Measurements from ENCODE around the gene GPR65.

Gene GPR65

DNA sequence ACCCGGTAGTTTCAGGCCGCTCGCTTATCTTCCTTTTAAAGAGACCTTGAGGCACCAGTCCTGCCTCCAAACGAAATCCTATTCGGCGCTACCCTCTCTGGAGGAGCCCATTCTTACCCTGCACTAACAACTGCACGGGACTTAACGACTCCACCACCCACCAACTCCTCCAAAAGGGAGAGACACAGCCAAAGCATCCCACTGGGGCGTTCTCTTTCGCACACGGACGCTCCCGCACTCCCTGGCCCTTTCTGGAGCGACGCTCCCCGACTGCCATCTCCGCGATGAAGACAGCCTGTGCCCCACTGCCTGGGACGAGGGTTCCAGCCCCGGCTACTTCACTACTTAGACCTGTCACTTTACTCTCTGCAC is 12.6 kb upstream of the GPR65 start:
- H3K4me1 ChIP-seq (ENCODE audit: control insufficient read depth, insufficient read depth, low read length): peaks cover 10% of the 10 kb centered on the region
- H3K9me3 ChIP-seq (replicated peaks; ENCODE audit: low read length): no peaks in the 10 kb centered on the region
- peak overlapping the region; percentile 78 for H3K9ac ChIP-seq (ENCODE audit: low read depth, low read length)
- H3K4me2 ChIP-seq (ENCODE audit: low read length): peak overlapping the region; percentile 86
- no peaks in the 10 kb centered on the region for H3K27me3 ChIP-seq (ENCODE audit: control insufficient read depth, insufficient read depth, low read length)
- peak overlapping the region; percentile 81 for H3K4me3 ChIP-seq (ENCODE audit: low read length)
- H3K36me3 ChIP-seq (ENCODE audit: insufficient read depth, low read length): no peaks in the 10 kb centered on the region

GRCh38 chr14:87992718-87993628 is 12.0 kb upstream of the GPR65 start, which contains the start of gene GALC:
Gene GALC, minus strand, starts transcription at chr14:87993182. Its CDS starts 18 bp downstream, at chr14:87993164.
- Histone ChIP-seq H3K9me3 (replicated peaks; ENCODE audit: low read length) (no peaks in the 10 kb centered on the region), H3K9ac (ENCODE audit: low read depth, low read length) (peak within 1 kb of the TSS; percentile 78), H3K36me3 (ENCODE audit: insufficient read depth, low read length) (no peaks in the 10 kb centered on the region), H3K27me3 (ENCODE audit: control insufficient read depth, insufficient read depth, low read length) (no peaks in the 10 kb centered on the region), H3K4me1 (ENCODE audit: control insufficient read depth, insufficient read depth, low read length) (peaks cover 10% of the 10 kb centered on the region), H3K4me3 (ENCODE audit: low read length) (peak within 1 kb of the TSS; percentile 81), H3K4me2 (ENCODE audit: low read length) (peak within 1 kb of the TSS; percentile 86)

DNA sequence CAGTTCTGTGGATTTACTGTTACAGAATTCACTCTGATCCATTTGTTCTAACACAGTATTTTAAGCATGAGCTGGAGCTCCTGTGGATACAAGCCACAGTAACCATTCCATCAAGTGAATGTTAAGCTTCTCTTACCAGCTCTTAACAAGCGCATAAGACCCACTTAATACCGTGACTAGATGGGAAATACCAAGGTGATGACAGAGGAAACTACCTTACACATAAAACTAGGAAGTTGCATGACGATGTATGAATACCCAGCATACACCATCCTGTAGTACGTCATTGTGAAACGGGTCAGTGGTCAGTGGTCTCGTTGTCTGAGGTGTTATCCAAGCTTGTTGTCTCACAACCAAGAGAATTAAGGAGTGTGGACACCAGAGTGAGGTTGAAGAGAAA is 10.0 kb upstream of the GPR65 start:
- Histone ChIP-seq H3K4me3 (ENCODE audit: low read length) (no peak overlapping the region), H3K36me3 (ENCODE audit: insufficient read depth, low read length) (no peaks in the 10 kb centered on the region), H3K27me3 (ENCODE audit: control insufficient read depth, insufficient read depth, low read length) (peaks cover 5% of the 10 kb centered on the region), H3K4me1 (ENCODE audit: control insufficient read depth, insufficient read depth, low read length) (peaks cover 10% of the 10 kb centered on the region), H3K9ac (ENCODE audit: low read depth, low read length) (no peak overlapping the region), H3K9me3 (replicated peaks; ENCODE audit: low read length) (no peaks in the 10 kb centered on the region), H3K4me2 (ENCODE audit: low read length) (no peak overlapping the region)

GRCh38 chr14:87995500-87996290 is 9.2 kb upstream of the GPR65 start:
- no peaks in the 10 kb centered on the region for H3K9me3 ChIP-seq (replicated peaks; ENCODE audit: low read length)
- no peak overlapping the region for H3K4me3 ChIP-seq (ENCODE audit: low read length)
- peaks cover 5% of the 10 kb centered on the region for H3K27me3 ChIP-seq (ENCODE audit: control insufficient read depth, insufficient read depth, low read length)
- no peak overlapping the region for H3K4me2 ChIP-seq (ENCODE audit: low read length)
- H3K36me3 ChIP-seq (ENCODE audit: insufficient read depth, low read length): no peaks in the 10 kb centered on the region
- H3K9ac ChIP-seq (ENCODE audit: low read depth, low read length): no peak overlapping the region
- peaks cover 10% of the 10 kb centered on the region for H3K4me1 ChIP-seq (ENCODE audit: control insufficient read depth, insufficient read depth, low read length)

DNA sequence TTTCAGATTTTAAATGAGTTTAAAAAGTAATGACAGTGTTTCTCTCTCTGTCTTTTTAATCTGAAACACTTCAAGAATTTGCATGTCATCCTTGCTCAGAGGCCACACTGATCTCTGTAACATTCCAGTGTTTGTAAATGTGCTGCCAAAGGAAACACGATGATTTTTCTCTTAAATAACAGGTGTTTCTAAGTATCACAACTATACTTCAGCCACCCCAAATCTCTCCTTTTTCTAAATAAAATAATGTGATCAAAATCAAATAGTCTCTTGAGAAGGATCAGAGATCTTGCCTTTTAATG is 8.7 kb upstream of the GPR65 start:
- Histone ChIP-seq H3K4me3 (ENCODE audit: low read length) (no peak overlapping the region), H3K27me3 (ENCODE audit: control insufficient read depth, insufficient read depth, low read length) (peaks cover 5% of the 10 kb centered on the region), H3K9ac (ENCODE audit: low read depth, low read length) (no peak overlapping the region), H3K9me3 (replicated peaks; ENCODE audit: low read length) (no peaks in the 10 kb centered on the region), H3K4me2 (ENCODE audit: low read length) (no peak overlapping the region), H3K4me1 (ENCODE audit: control insufficient read depth, insufficient read depth, low read length) (peaks cover 10% of the 10 kb centered on the region), H3K36me3 (ENCODE audit: insufficient read depth, low read length) (no peaks in the 10 kb centered on the region)

DNA sequence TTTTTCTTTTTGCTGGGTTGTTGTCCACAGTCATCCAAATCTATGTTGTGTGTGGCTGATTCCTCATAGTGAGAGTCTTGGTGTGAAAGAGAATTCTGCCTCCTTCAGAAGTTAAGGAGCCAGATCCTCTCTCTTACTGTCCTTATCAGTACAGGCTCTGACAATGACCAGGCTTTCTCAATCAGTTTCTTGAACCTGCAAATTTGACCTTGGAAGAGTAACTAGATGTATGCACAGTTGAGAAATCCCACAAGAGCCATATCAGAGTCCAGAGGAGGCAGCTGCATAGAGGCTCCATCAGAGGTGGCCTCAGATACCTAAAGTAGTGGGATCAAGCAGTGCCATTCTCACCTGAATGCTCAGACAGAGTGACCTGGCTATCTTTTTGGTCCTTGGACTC is 6.5 kb upstream of the GPR65 start:
- Histone ChIP-seq H3K27me3 (ENCODE audit: control insufficient read depth, insufficient read depth, low read length) (peaks cover 5% of the 10 kb centered on the region), H3K4me1 (ENCODE audit: control insufficient read depth, insufficient read depth, low read length) (peaks cover 6% of the 10 kb centered on the region), H3K36me3 (ENCODE audit: insufficient read depth, low read length) (no peaks in the 10 kb centered on the region), H3K4me3 (ENCODE audit: low read length) (no peak overlapping the region), H3K9me3 (replicated peaks; ENCODE audit: low read length) (no peaks in the 10 kb centered on the region), H3K9ac (ENCODE audit: low read depth, low read length) (no peak overlapping the region), H3K4me2 (ENCODE audit: low read length) (no peak overlapping the region)

GRCh38 chr14:87999277-87999676 is 5.7 kb upstream of the GPR65 start:
- no peak overlapping the region for H3K9ac ChIP-seq (ENCODE audit: low read depth, low read length)
- peaks cover 2% of the 10 kb centered on the region for H3K4me1 ChIP-seq (ENCODE audit: control insufficient read depth, insufficient read depth, low read length)
- H3K4me3 ChIP-seq (ENCODE audit: low read length): no peak overlapping the region
- H3K4me2 ChIP-seq (ENCODE audit: low read length): no peak overlapping the region
- no peaks in the 10 kb centered on the region for H3K36me3 ChIP-seq (ENCODE audit: insufficient read depth, low read length)
- no peaks in the 10 kb centered on the region for H3K9me3 ChIP-seq (replicated peaks; ENCODE audit: low read length)
- H3K27me3 ChIP-seq (ENCODE audit: control insufficient read depth, insufficient read depth, low read length): peaks cover 5% of the 10 kb centered on the region

- Histone ChIP-seq H3K27me3 (ENCODE audit: control insufficient read depth, insufficient read depth, low read length) (peaks cover 5% of the 10 kb centered on the region), H3K9ac (ENCODE audit: low read depth, low read length) (no peak overlapping the region), H3K36me3 (ENCODE audit: insufficient read depth, low read length) (no peaks in the 10 kb centered on the region), H3K4me1 (ENCODE audit: control insufficient read depth, insufficient read depth, low read length) (no peaks in the 10 kb centered on the region), H3K4me2 (ENCODE audit: low read length) (no peak overlapping the region), H3K4me3 (ENCODE audit: low read length) (no peak overlapping the region), H3K9me3 (replicated peaks; ENCODE audit: low read length) (no peaks in the 10 kb centered on the region)
These were observed 2.4 kb upstream of the GPR65 start for GRCh38 chr14:88002421-88003075.

GRCh38 chr14:88003425-88003824 is 1.5 kb upstream of the GPR65 start:
- Histone ChIP-seq H3K9me3 (replicated peaks; ENCODE audit: low read length) (no peaks in the 10 kb centered on the region), H3K4me1 (ENCODE audit: control insufficient read depth, insufficient read depth, low read length) (no peaks in the 10 kb centered on the region), H3K9ac (ENCODE audit: low read depth, low read length) (no peak overlapping the region), H3K4me2 (ENCODE audit: low read length) (no peak overlapping the region), H3K4me3 (ENCODE audit: low read length) (no peak overlapping the region), H3K27me3 (ENCODE audit: control insufficient read depth, insufficient read depth, low read length) (peaks cover 5% of the 10 kb centered on the region), H3K36me3 (ENCODE audit: insufficient read depth, low read length) (no peaks in the 10 kb centered on the region)

- Histone ChIP-seq H3K4me2 (ENCODE audit: low read length) (no peak overlapping the region), H3K27me3 (ENCODE audit: control insufficient read depth, insufficient read depth, low read length) (no peaks in the 10 kb centered on the region), H3K9me3 (replicated peaks; ENCODE audit: low read length) (no peaks in the 10 kb centered on the region), H3K36me3 (ENCODE audit: insufficient read depth, low read length) (no peaks in the 10 kb centered on the region), H3K9ac (ENCODE audit: low read depth, low read length) (no peak overlapping the region), H3K4me1 (ENCODE audit: control insufficient read depth, insufficient read depth, low read length) (no peaks in the 10 kb centered on the region), H3K4me3 (ENCODE audit: low read length) (no peak overlapping the region)
These were observed 364 bp upstream of the GPR65 start for GRCh38 chr14:88004506-88005036.

All from skeletal muscle satellite cell (primary cell).